8988T (cell line): Measurements from ENCODE around the gene RIPK4.
"Not testable (repeated sequence)": the region's sequence is repeated elsewhere in the genome, so short reads cannot be mapped to it uniquely, and the experiment has no call there.

Experiments
- DNase-seq: peaks from one replicate; pipeline ENCODE4 v3.0.0; 2011

The RIPK4 gene

GRCh38 chr21:41794600-41794999 lies 27.7 kb upstream of the RIPK4 start:
- DNase-seq: no peak

GRCh38 chr21:41792711-41793110 lies 25.9 kb upstream of the RIPK4 start:
- no peak for DNase-seq

- no peak for DNase-seq
Observed at GRCh38 chr21:41786509-41786987, 19.7 kb upstream of the RIPK4 start.

- DNase-seq: not testable (repeated sequence)
Observed at GRCh38 chr21:41785262-41785661, 18.4 kb upstream of the RIPK4 start.

GRCh38 chr21:41784456-41785102 lies 17.7 kb upstream of the RIPK4 start:
- no peak for DNase-seq

- DNase-seq: no peak
Observed at GRCh38 chr21:41783476-41784180, 16.8 kb upstream of the RIPK4 start.

GRCh38 chr21:41781050-41781410 lies 14.2 kb upstream of the RIPK4 start:
- no peak for DNase-seq

- no peak for DNase-seq
Observed at GRCh38 chr21:41780337-41781049, 13.6 kb upstream of the RIPK4 start.

GRCh38 chr21:41779659-41780058 lies 12.8 kb upstream of the RIPK4 start:
- no peak for DNase-seq

- DNase-seq: no peak
Observed at GRCh38 chr21:41778930-41779600, 12.2 kb upstream of the RIPK4 start.

- DNase-seq: peak; percentile 49
Observed at GRCh38 chr21:41777951-41778815, 11.3 kb upstream of the RIPK4 start.

GRCh38 chr21:41776778-41777177 lies 9.9 kb upstream of the RIPK4 start:
- no peak for DNase-seq

- DNase-seq: no peak
Observed at GRCh38 chr21:41775149-41775472, 8.3 kb upstream of the RIPK4 start.

- DNase-seq: no peak
Observed at GRCh38 chr21:41774467-41775148, 7.8 kb upstream of the RIPK4 start.

- no peak for DNase-seq
Observed at GRCh38 chr21:41772351-41773080, 5.7 kb upstream of the RIPK4 start.

GRCh38 chr21:41771625-41771945 lies 4.7 kb upstream of the RIPK4 start:
- DNase-seq: no peak

GRCh38 chr21:41770901-41771624 lies 4.2 kb upstream of the RIPK4 start:
- DNase-seq: no peak

- DNase-seq: no peak
Observed at GRCh38 chr21:41769933-41770332, 3.1 kb upstream of the RIPK4 start.

- DNase-seq: no peak
Observed at GRCh38 chr21:41769521-41769920, 2.7 kb upstream of the RIPK4 start.

GRCh38 chr21:41769111-41769510 lies 2.3 kb upstream of the RIPK4 start:
- DNase-seq: no peak
